ENCODE results near the gene FAM25A.
"Not testable (repeated sequence)": the region's sequence is repeated elsewhere in the genome, so short reads cannot be mapped to it uniquely, and the experiment has no call there.

- TF ChIP-seq CTCF, POLR2A (IDR thresholded peaks at IDR 0.05): not testable (repeated sequence)
These were observed 10.3 kb downstream of the FAM25A start for GRCh38 chr10:87030419-87030818.

All from right lobe of liver (tissue), 4 donors.